Chondrocyte (in vitro differentiated cells): ENCODE data around the gene DCDC1. TPM values are rescaled to one million over a fixed set of nuclear protein-coding genes. Genes with fewer than 3 reads are reported as not detected.

ENCODE experiments used
- DNase-seq: peaks from one replicate; pipeline ENCODE4 v3.0.0; 2021; ENCODE audit warnings: mixed read lengths, low spot score
- H3K27ac Mint-ChIP-seq: one replicate; pipeline ENCODE4 v1.8.0; 2021; ENCODE audit warnings: mild to moderate bottlenecking, moderate library complexity, mixed read lengths; ENCODE audit not compliant: unreplicated experiment
- H3K27me3 Mint-ChIP-seq: 2 replicates; pipeline ENCODE4 v1.8.0; 2021; ENCODE audit warnings: low read depth, mixed read lengths
- H3K36me3 Mint-ChIP-seq: 2 replicates; pipeline ENCODE4 v1.8.0; 2021; ENCODE audit warnings: low read depth, mixed read lengths
- H3K4me1 Mint-ChIP-seq: 2 replicates; pipeline ENCODE4 v1.8.0; 2021; ENCODE audit warnings: low read depth, mild to moderate bottlenecking, mixed read lengths
- H3K4me3 Mint-ChIP-seq: one replicate; pipeline ENCODE4 v1.8.0; 2021; ENCODE audit warnings: mild to moderate bottlenecking, moderate library complexity, mixed read lengths; ENCODE audit not compliant: unreplicated experiment
- H3K9me3 Mint-ChIP-seq: 2 replicates; pipeline ENCODE4 v1.8.0; 2021; ENCODE audit warnings: low read depth, mixed read lengths
- CTCF ChIP-seq: fragments of 200-600 bp; sonication (generic); IDR thresholded peaks from 2 replicates; pipeline ENCODE4 v1.5.0; 2021; ENCODE audit warnings: antibody characterized with exemption, mild to moderate bottlenecking, moderate library complexity
- total RNA-seq: library from RNA; stranded (reverse); gene quantifications from 3 replicates; pipeline ENCODE4 v1.2.1, GENCODE V29; 2021

The DCDC1 gene
- total RNA-seq, 1 donor from 2014 or later, result not detected

GRCh38 chr11:30859669-30860068, 509.9 kb downstream of the DCDC1 start:
- H3K27ac Mint-ChIP-seq, result no peak overlapping the region

DNA sequence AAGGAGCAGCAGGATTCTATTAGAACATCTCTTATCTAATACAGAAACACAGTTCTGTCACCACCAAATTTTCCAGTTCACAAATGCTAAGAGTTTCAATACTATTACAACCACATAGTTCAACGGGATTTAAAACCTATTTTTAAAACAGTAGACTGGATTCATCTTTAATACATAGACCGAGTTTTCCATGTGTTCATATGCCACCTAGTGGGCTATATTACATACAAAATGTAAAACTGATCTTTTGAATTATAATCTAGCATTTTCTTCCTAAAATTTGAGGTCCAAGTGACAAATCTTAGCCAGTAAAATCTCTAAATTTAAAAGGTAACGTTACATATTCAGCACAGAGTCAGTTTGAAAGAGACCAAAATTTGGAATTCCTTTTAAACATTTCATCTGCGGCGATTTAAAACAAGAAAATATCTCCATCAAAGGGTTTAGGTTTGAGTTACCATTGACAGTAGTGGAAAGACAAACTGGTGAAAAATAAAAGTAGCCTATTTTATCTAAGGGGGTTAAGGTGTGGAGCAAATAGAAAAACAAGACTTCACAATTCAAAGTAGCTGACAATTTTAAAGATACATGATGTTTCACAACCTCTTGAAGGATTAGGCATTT, 514.0 kb downstream of the DCDC1 start:
- Mint-ChIP-seq H3K36me3 (no peaks in the 10 kb centered on the region), H3K27ac (no peak overlapping the region), H3K27me3 (peaks cover 27% of the 10 kb centered on the region), H3K4me3 (no peak overlapping the region), H3K4me1 (peaks cover 6% of the 10 kb centered on the region), H3K9me3 (peaks cover 3% of the 10 kb centered on the region)
- peak; percentile 88 for TF ChIP-seq CTCF
- DNase-seq, result no peak

More at GRCh38 chr11:30859669-30860068, 509.9 kb downstream of the DCDC1 start:
- DNase-seq, result no peak
- Mint-ChIP-seq H3K9me3 (peaks cover 3% of the 10 kb centered on the region), H3K27me3 (peaks cover 30% of the 10 kb centered on the region), H3K4me3 (no peak overlapping the region), H3K4me1 (peaks cover 6% of the 10 kb centered on the region), H3K36me3 (no peaks in the 10 kb centered on the region)
- no peak for TF ChIP-seq CTCF

- Mint-ChIP-seq H3K9me3 (no peaks in the 10 kb centered on the region), H3K27me3 (peaks cover 17% of the 10 kb centered on the region), H3K36me3 (no peaks in the 10 kb centered on the region), H3K27ac (no peak overlapping the region), H3K4me1 (no peaks in the 10 kb centered on the region), H3K4me3 (no peak overlapping the region)
- DNase-seq, result no peak
- TF ChIP-seq CTCF, result no peak
Observed at GRCh38 chr11:30853439-30853838, 516.1 kb downstream of the DCDC1 start.

- no peak for DNase-seq
- no peaks in the 10 kb centered on the region for H3K4me1 Mint-ChIP-seq
- peaks cover 4% of the 10 kb centered on the region for H3K9me3 Mint-ChIP-seq
- H3K4me3 Mint-ChIP-seq, result no peak overlapping the region
- no peak overlapping the region for H3K27ac Mint-ChIP-seq
- TF ChIP-seq CTCF, result no peak
- no peaks in the 10 kb centered on the region for H3K36me3 Mint-ChIP-seq
- peaks cover 13% of the 10 kb centered on the region for H3K27me3 Mint-ChIP-seq
Observed at GRCh38 chr11:30852645-30853044, 516.9 kb downstream of the DCDC1 start.

GRCh38 chr11:30852091-30852490, 517.4 kb downstream of the DCDC1 start:
- H3K4me1 Mint-ChIP-seq, result no peaks in the 10 kb centered on the region
- H3K27ac Mint-ChIP-seq, result no peak overlapping the region
- H3K36me3 Mint-ChIP-seq, result no peaks in the 10 kb centered on the region
- peaks cover 11% of the 10 kb centered on the region for H3K27me3 Mint-ChIP-seq
- no peak for TF ChIP-seq CTCF
- no peak overlapping the region for H3K4me3 Mint-ChIP-seq
- H3K9me3 Mint-ChIP-seq, result peaks cover 9% of the 10 kb centered on the region
- DNase-seq, result no peak
